Heart right ventricle (tissue), 16 donors: ENCODE measurements around the gene BRIP1. TPM values are rescaled to one million over a fixed set of nuclear protein-coding genes. Genes with fewer than 3 reads are reported as not detected.

Experiments
- ATAC-seq, 8 donors: fragments of 200-7000 bp; cut with Tn5 transposase; one replicate each; pipeline ENCODE4 v1.9.1; 2020; ENCODE audit warnings: mild to moderate bottlenecking in 8 of 8, moderate library complexity in 8 of 8, moderate number of reproducible peaks in 1 of 8
- DNase-seq, 2 donors: peaks; one replicate each; pipeline ENCODE4 v3.0.0-alpha.2; 2020
- H3K27ac ChIP-seq, 10 donors: fragments of 200-600 bp; sonication (generic) in 2 of 10; one replicate each; pipeline versions ENCODE4 v1.5.0 to v1.8.0; 2020 to 2022; ENCODE audit warnings: mild to moderate bottlenecking in 3 of 10
- H3K27me3 ChIP-seq, 7 donors: fragments of 200-600 bp; one replicate each; pipeline ENCODE4 v1.8.0; 2021 to 2022; ENCODE audit warnings: mild to moderate bottlenecking in 2 of 7
- H3K36me3 ChIP-seq, 9 donors: fragments of 200-600 bp; sonication (generic) in 1 of 9; one replicate each; pipeline versions ENCODE4 v1.5.0 to v1.8.0; 2020 to 2022; ENCODE audit warnings: mild to moderate bottlenecking in 2 of 9
- H3K4me1 ChIP-seq, 9 donors: fragments of 200-600 bp; sonication (generic) in 1 of 9; one replicate each; pipeline versions ENCODE4 v1.5.0 to v1.8.0; 2020 to 2022; ENCODE audit warnings: mild to moderate bottlenecking in 4 of 9
- H3K4me3 ChIP-seq, 10 donors: fragments of 200-600 bp; sonication (generic) in 2 of 10; one replicate each; pipeline versions ENCODE4 v1.5.0 to v1.8.0; 2020 to 2022; ENCODE audit warnings: mild to moderate bottlenecking in 7 of 10, moderate library complexity in 2 of 10
- H3K9me3 ChIP-seq, 11 donors: fragments of 200-600 bp in 10 of 11; sonication (generic) in 2 of 11; one replicate each; pipeline versions ENCODE4 v1.5.0 to v1.8.0; 2013 to 2022; ENCODE audit warnings: mild to moderate bottlenecking in 2 of 11, control low read depth in 1 of 11, moderate library complexity in 1 of 11
- CTCF ChIP-seq, 9 donors: fragments of 200-600 bp; sonication (generic) in 2 of 9; IDR thresholded peaks; one replicate each; pipeline versions ENCODE4 v1.5.0 to v1.8.0; 2021 to 2022; ENCODE audit warnings: antibody characterized with exemption in 9 of 9, mild to moderate bottlenecking in 5 of 9, moderate library complexity in 1 of 9
- WGBS, 2 donors: extraction: QIAGEN DNeasy Blood & Tissue Kit; methylation state at CpG; one replicate each; pipeline ENCODE4 v1.1.7; 2013; ENCODE audit warnings: inconsistent platforms in 1 of 2; 5-methylcytosine and 5-hydroxymethylcytosine counted together
- intact Hi-C, 10 donors: fragments of 100-400 bp; cut with DNase I; formaldehyde crosslinking; loops; one replicate each; pipeline versions ENCODE4 v1.11.1 to v1.14.2; 2022
- polyA plus RNA-seq, 2 donors: library from polyadenylated mRNA; stranded (reverse); fragments of 200-250 nt; gene quantifications; one replicate each; pipeline ENCODE4 v1.2.3, GENCODE V29; 2013
- total RNA-seq, 10 donors: library from RNA; stranded (reverse); fragmentation: NEBNext Ultra II Directional in 3 of 10; extraction: Animal tissue kit (Norgen Biotek cat#: 25700) in 3 of 10; gene quantifications; one replicate each; pipeline versions ENCODE4 v1.2.1 to v1.2.4, GENCODE V29; 2021 to 2023
- donor health status: Arrhythmogenic right ventricular cardiomyopathy.
- donor health status: ischemic (EF 13 %, LVEDD 7.1; RV severe dilation, severe dysfunction).
- donor health status: healthy with polysubstance abuse.
- donor health status: DM: no; HTN: yes; CAD: no.
- donor health status: DM: no; HTN: no; CAD: no.
- donor health status: ischemic (EF 25% LVEDD 6.9; RV normal size, moderate dysfunction).
- donor health status: ischemic (EF 25% LVEDD 5.7; RV mildly dilated, moderate dysfunction).
- donor health status: healthy.
- donor health status: DM: yes; HTN: yes; CAD: no.
- donor health status: Ischemic cardiomyopathy.
- donor health status: ischemic (EF 35%, LVEDD 5.7; RV mildly dilated, moderate dysfunction).
- donor health status: nonischemic (EF 11% LVEDD 7.7; RV severe dilation, severe dysfunction).
- donor health status: DM: yes; HTN: yes; CAD: no.
- donor health status: PGD.
- donor health status: ischemic (EF 29% LVEDD 5.4; RV normal size, mild dysfunction).
- donor health status: nonischemic (EF 23%, LVEDD 6.1; RV moderate dilation, normal function).

BRIP1 gene
- total and polyA plus RNA-seq, 12 donors, result 0.03 to 2.1 (median 0.22) TPM; not detected in 1

- H3K27me3 ChIP-seq, result no peaks in the 10 kb centered on the region
- intact Hi-C loops, result no loop called here
- 98 to 100% methylated on average over 2 of the region's 2 CpGs for WGBS, 2 donors
These were observed 104.9 kb downstream of the BRIP1 start for GRCh38 chr17:61758430-61758829.

GRCh38 chr17:61757168-61757567 lies 106.2 kb downstream of the BRIP1 start:
- H3K4me1 ChIP-seq, result no peaks in the 10 kb centered on the region
- DNase-seq, result no peak
- no peak for ATAC-seq
- no peak overlapping the region for H3K4me3 ChIP-seq
- intact Hi-C loops, result no loop called here
- H3K27ac ChIP-seq, result no peak overlapping the region
- no peaks in the 10 kb centered on the region for H3K36me3 ChIP-seq
- H3K9me3 ChIP-seq, result peaks cover 0 to 18% (median 0%) of the 10 kb centered on the region in 11 donors
- no peaks in the 10 kb centered on the region for H3K27me3 ChIP-seq
- TF ChIP-seq CTCF (IDR thresholded peaks at IDR 0.05), result no peak

More at GRCh38 chr17:61758430-61758829, 104.9 kb downstream of the BRIP1 start:
- no peak overlapping the region for H3K27ac ChIP-seq
- no peak for DNase-seq
- no peak overlapping the region for H3K4me3 ChIP-seq
- no peak for ATAC-seq
- H3K4me1 ChIP-seq, result no peaks in the 10 kb centered on the region
- no peaks in the 10 kb centered on the region for H3K36me3 ChIP-seq
- TF ChIP-seq CTCF (IDR thresholded peaks at IDR 0.05), result no peak
- peaks cover 0 to 22% (median 0%) of the 10 kb centered on the region in 11 donors for H3K9me3 ChIP-seq

GRCh38 chr17:61756561-61756960 lies 106.8 kb downstream of the BRIP1 start:
- TF ChIP-seq CTCF (IDR thresholded peaks at IDR 0.05), result no peak
- H3K36me3 ChIP-seq, result no peaks in the 10 kb centered on the region
- H3K27ac ChIP-seq, result no peak overlapping the region
- WGBS, 2 donors, result 100% methylated on average over 1 of the region's 1 CpG
- peaks cover 0 to 12% (median 0%) of the 10 kb centered on the region in 11 donors for H3K9me3 ChIP-seq
- no peaks in the 10 kb centered on the region for H3K27me3 ChIP-seq
- ATAC-seq, result no peak
- no peak for DNase-seq
- no peak overlapping the region for H3K4me3 ChIP-seq
- H3K4me1 ChIP-seq, result no peaks in the 10 kb centered on the region
- intact Hi-C loops, result no loop called here

- 97% methylated on average over 5 of the region's 5 CpGs for WGBS, 2 donors
- no peak for TF ChIP-seq CTCF (IDR thresholded peaks at IDR 0.05)
- Histone ChIP-seq H3K36me3 (no peaks in the 10 kb centered on the region), H3K27me3 (no peaks in the 10 kb centered on the region), H3K4me1 (no peaks in the 10 kb centered on the region), H3K9me3 (peaks cover 0 to 10% (median 0%) of the 10 kb centered on the region in 11 donors), H3K27ac (no peak overlapping the region), H3K4me3 (no peak overlapping the region)
- no peak for DNase-seq
- intact Hi-C loops, result no loop called here
- ATAC-seq, result no peak
These were observed 107.7 kb downstream of the BRIP1 start for GRCh38 chr17:61755668-61756067.
